IMR-90 (cell line): Measurements from ENCODE around the gene CWC22. TPM values are rescaled to one million over a fixed set of nuclear protein-coding genes. Genes with fewer than 3 reads are reported as not detected.

Source experiments
- ATAC-seq: fragments of 200-7000 bp; cut with Tn5 transposase; 2 replicates; pipeline ENCODE4 v1.9.1; 2020; ENCODE audit warnings: low read depth, mild to moderate bottlenecking, moderate library complexity
- BruUV-seq: library from RNA; stranded (reverse); fragments of 400-500 nt; replicated peaks from 2 replicates; lab custom pipeline; 2021; lab: Mats Ljungman, UMichigan
- CTCF ChIA-PET: fragments of 300-600 bp; formaldehyde crosslinking; extraction: SDS; loops from one replicate; lab custom pipeline; 2021; ENCODE audit warnings: antibody characterized with exemption; lab: Yijun Ruan, JAX
- POLR2A ChIA-PET: fragments of 300-600 bp; sonication (Branson Sonifier 250); formaldehyde crosslinking; loops from one replicate; lab custom pipeline; 2022; ENCODE audit warnings: antibody characterized with exemption; ENCODE audit not compliant: unreplicated experiment; lab: Charles Lee
- DNase-seq: peaks from one replicate; pipeline ENCODE4 v3.0.0; 2013
- H2AFZ ChIP-seq: replicated peaks from 2 replicates; pipeline ENCODE3; 2013; ENCODE audit warnings: low read length, mild to moderate bottlenecking; ENCODE audit not compliant: poor library complexity
- H2AK5ac ChIP-seq: 2 replicates; pipeline ENCODE4 v1.6.1; 2013; ENCODE audit warnings: low read depth, low read length, inconsistent platforms
- H2AK9ac ChIP-seq: replicated peaks from 2 replicates; pipeline ENCODE3; 2013; ENCODE audit warnings: mild to moderate bottlenecking, low read depth, low read length, moderate library complexity; ENCODE audit not compliant: poor library complexity
- H2BK120ac ChIP-seq: 2 replicates; pipeline ENCODE4 v1.6.1; 2013; ENCODE audit warnings: low read depth, low read length, inconsistent platforms
- H2BK15ac ChIP-seq: 3 replicates; pipeline ENCODE4 v1.6.1; 2013; ENCODE audit warnings: low read depth, low read length, inconsistent platforms
- H2BK20ac ChIP-seq: 2 replicates; pipeline ENCODE4 v1.6.1; 2013; ENCODE audit warnings: low read depth, mild to moderate bottlenecking, inconsistent platforms, low read length, moderate library complexity
- H2BK5ac ChIP-seq: 2 replicates; pipeline ENCODE4 v1.6.1; 2013; ENCODE audit warnings: mild to moderate bottlenecking, low read depth, low read length, inconsistent platforms; ENCODE audit not compliant: poor library complexity, severe bottlenecking
- H3K14ac ChIP-seq: replicated peaks from 2 replicates; pipeline ENCODE4 v1.6.1; 2013; ENCODE audit warnings: low read depth, low read length, inconsistent platforms
- H3K18ac ChIP-seq: 2 replicates; pipeline ENCODE4 v1.6.1; 2013; ENCODE audit warnings: low read depth, low read length, control low read depth
- H3K23ac ChIP-seq: 2 replicates; pipeline ENCODE4 v1.6.1; 2013; ENCODE audit warnings: low read depth, low read length, inconsistent platforms
- H3K27ac ChIP-seq: 2 replicates; pipeline ENCODE4 v1.5.1; 2013; ENCODE audit warnings: mild to moderate bottlenecking, control low read depth, low read length; ENCODE audit not compliant: insufficient read depth
- H3K27me3 ChIP-seq: 2 replicates; pipeline ENCODE4 v1.6.1; 2013; ENCODE audit warnings: low read length; ENCODE audit not compliant: control insufficient read depth, insufficient read depth
- H3K36me3 ChIP-seq: 2 replicates; pipeline ENCODE4 v1.6.1; 2013; ENCODE audit warnings: low read length, mixed read lengths; ENCODE audit not compliant: control insufficient read depth, insufficient read depth
- H3K4ac ChIP-seq: 2 replicates; pipeline ENCODE4 v1.6.1; 2013; ENCODE audit warnings: low read depth, low read length, inconsistent platforms
- H3K4me1 ChIP-seq: 2 replicates; pipeline ENCODE4 v1.6.1; 2013; ENCODE audit warnings: low read length, mixed read lengths; ENCODE audit not compliant: control insufficient read depth, insufficient read depth
- H3K4me2 ChIP-seq: 2 replicates; pipeline ENCODE4 v1.6.1; 2013; ENCODE audit warnings: low read depth, mild to moderate bottlenecking, control low read depth, low read length, moderate library complexity
- H3K4me3 ChIP-seq: 2 replicates; pipeline ENCODE4 v1.5.1; 2013; ENCODE audit warnings: low read depth, mild to moderate bottlenecking, control low read depth, low read length, moderate library complexity; ENCODE audit not compliant: insufficient read depth
- H3K56ac ChIP-seq: 2 replicates; pipeline ENCODE4 v1.6.1; 2013; ENCODE audit warnings: low read length, inconsistent platforms; ENCODE audit not compliant: insufficient read depth; ENCODE audit errors: extremely low read depth
- H3K79me1 ChIP-seq, 2 experiments: 2 replicates each; pipeline ENCODE4 v1.6.1; 2013; ENCODE audit warnings: low read length in 2 of 2, inconsistent platforms in 1 of 2, low read depth in 1 of 2
- H3K9ac ChIP-seq: 2 replicates; pipeline ENCODE4 v1.6.1; 2013; ENCODE audit warnings: low read depth, low read length, control low read depth
- H3K9me1 ChIP-seq: 2 replicates; pipeline ENCODE4 v1.6.1; 2013; ENCODE audit warnings: low read length, inconsistent platforms; ENCODE audit not compliant: insufficient read depth
- H3K9me3 ChIP-seq: 2 replicates; pipeline ENCODE4 v1.6.1; 2013; ENCODE audit warnings: low read length; ENCODE audit not compliant: control insufficient read depth, insufficient read depth
- H4K20me1 ChIP-seq: 2 replicates; pipeline ENCODE4 v1.6.1; 2013; ENCODE audit warnings: low read length, inconsistent platforms; ENCODE audit not compliant: insufficient read depth
- H4K5ac ChIP-seq: 2 replicates; pipeline ENCODE4 v1.6.1; 2013; ENCODE audit warnings: mild to moderate bottlenecking, low read depth, low read length, control low read depth
- H4K8ac ChIP-seq, 2 experiments: 2 replicates each; pipeline ENCODE4 v1.6.1; 2013; ENCODE audit warnings: low read depth in 2 of 2, low read length in 2 of 2, control low read depth in 1 of 2, inconsistent platforms in 1 of 2
- H4K91ac ChIP-seq: 2 replicates; pipeline ENCODE4 v1.6.1; 2013; ENCODE audit warnings: low read depth, low read length, inconsistent platforms; ENCODE audit not compliant: insufficient read depth
- BHLHE40 ChIP-seq: fragments of 150-350 bp; IDR thresholded peaks from 2 replicates; pipeline ENCODE4 v1.6.1; 2016; ENCODE audit warnings: mild to moderate bottlenecking, low read depth, low read length
- CEBPB ChIP-seq: IDR thresholded peaks from 2 replicates; pipeline ENCODE4 v1.6.1; 2012; ENCODE audit warnings: low read depth, low read length, improper control_type of control experiment
- CHD1 ChIP-seq: IDR thresholded peaks from 2 replicates; pipeline ENCODE4 v1.6.1; 2012; ENCODE audit warnings: low read depth, low read length, improper control_type of control experiment
- CTCF ChIP-seq: conservative IDR thresholded peaks from 2 replicates; pipeline ENCODE4 v1.5.1; 2012; ENCODE audit warnings: mild to moderate bottlenecking, low read depth, low read length, improper control_type of control experiment
- ELK1 ChIP-seq: fragments of 150-350 bp; IDR thresholded peaks from 2 replicates; pipeline ENCODE4 v1.6.1; 2016; ENCODE audit warnings: low read depth, mild to moderate bottlenecking, low read length, moderate library complexity, borderline replicate concordance
- MAFK ChIP-seq: IDR thresholded peaks from 2 replicates; pipeline ENCODE4 v1.6.1; 2012; ENCODE audit warnings: low read depth, low read length, improper control_type of control experiment
- MXI1 ChIP-seq: IDR thresholded peaks from 2 replicates; pipeline ENCODE4 v1.6.1; 2012; ENCODE audit warnings: low read depth, mild to moderate bottlenecking, low read length, moderate library complexity, borderline replicate concordance
- NFE2L2 ChIP-seq: fragments of 150-350 bp; IDR thresholded peaks from 2 replicates; pipeline ENCODE4 v1.6.1; 2016; ENCODE audit warnings: low read depth, mild to moderate bottlenecking, low read length
- POLR2A ChIP-seq: IDR thresholded peaks from 2 replicates; pipeline ENCODE4 v1.6.1; 2012; ENCODE audit warnings: mild to moderate bottlenecking, low read depth, low read length
- RAD21 ChIP-seq: IDR thresholded peaks from 2 replicates; pipeline ENCODE4 v1.6.1; 2012; ENCODE audit warnings: low read length, improper control_type of control experiment
- RCOR1 ChIP-seq: IDR thresholded peaks from 2 replicates; pipeline ENCODE4 v1.6.1; 2012; ENCODE audit warnings: mild to moderate bottlenecking, low read length, improper control_type of control experiment; ENCODE audit not compliant: insufficient replicate concordance
- SMC3 ChIP-seq: fragments of 150-350 bp; IDR thresholded peaks from 2 replicates; pipeline ENCODE4 v1.6.1; 2016; ENCODE audit warnings: low read depth, mild to moderate bottlenecking, antibody characterized with exemption, low read length, moderate library complexity
- WGBS, 2 experiments: methylation state at CpG; one replicate each; pipeline versions ENCODE4 v1.1.5 to v1.1.7; 2013; ENCODE audit warnings: missing lambda C conversion rate in 2 of 2; ENCODE audit not compliant: insufficient read length in 1 of 2; ENCODE audit errors: extremely low coverage in 2 of 2; 5-methylcytosine and 5-hydroxymethylcytosine counted together
- dilution Hi-C: fragments of 300-500 bp; cut with HindIII; formaldehyde crosslinking; loops from one replicate; pipeline ENCODE4 v1.14.3; 2018; ENCODE audit warnings: low sequenced_read_pairs; ENCODE audit not compliant: unreplicated experiment
- in situ Hi-C: fragments of 300-500 bp; cut with MboI; formaldehyde crosslinking; loops from 3 replicates; pipeline ENCODE4 v1.14.3; 2019; ENCODE audit warnings: low sequenced_read_pairs, inconsistent platforms, mixed read lengths
- intact Hi-C: fragments of 100-400 bp; cut with micrococcal nuclease; formaldehyde crosslinking; loops from 2 replicates; pipeline ENCODE4 v1.10.0; 2022
- polyA plus RNA-seq, 3 experiments: library from polyadenylated mRNA; depleted of rRNA; stranded (reverse); fragments of >200 nt; gene quantifications; 2 replicates each; pipeline ENCODE4 v1.2.3, GENCODE V29; 2012; ENCODE audit warnings: low replicate concordance in 1 of 3
- total RNA-seq: library from RNA; depleted of rRNA; stranded (reverse); fragments of >200 nt; gene quantifications from 2 replicates; pipeline ENCODE4 v1.2.3, GENCODE V29; 2012

Gene CWC22
- total and polyA plus RNA-seq, 2 of the 4 experiments (the other 2 are of a cell fraction), result 4.5 to 17.9 TPM

GRCh38 chr2:179950391-179950790 is 56.7 kb downstream of the CWC22 start:
- Histone ChIP-seq H2BK15ac (no peak overlapping the region), H2AK9ac (no peak overlapping the region), H4K20me1 (no peaks in the 10 kb centered on the region), H3K4ac (no peak overlapping the region), H4K91ac (no peak overlapping the region), H4K5ac (no peak overlapping the region), H3K56ac (no peak overlapping the region), H3K79me1 (no peaks in the 10 kb centered on the region; a peak in 1 of 4 replicates), H2AK5ac (no peak overlapping the region), H3K4me1 (no peaks in the 10 kb centered on the region), H4K8ac (no peak overlapping the region), H3K9ac (no peak overlapping the region), H3K9me3 (no peaks in the 10 kb centered on the region), H3K4me2 (no peak overlapping the region), H3K18ac (no peak overlapping the region), H3K27ac (no peak overlapping the region), H3K9me1 (no peaks in the 10 kb centered on the region), H3K23ac (no peak overlapping the region), H2BK20ac (no peak overlapping the region), H3K36me3 (peaks cover 14% of the 10 kb centered on the region), H2AFZ (no peak overlapping the region), H3K4me3 (no peak overlapping the region), H3K27me3 (no peaks in the 10 kb centered on the region), H2BK120ac (no peak overlapping the region), H3K14ac (no peak overlapping the region), H2BK5ac (no peak overlapping the region)
- DNase-seq (no peak), ATAC-seq (no peak)
- intact Hi-C loops (no loop called here), in situ Hi-C loops (no loop called here), dilution Hi-C loops (no loop called here)
- no peak for TF ChIP-seq RCOR1
- TF ChIP-seq SMC3, result no peak
- no peak for TF ChIP-seq NFE2L2
- TF ChIP-seq MAFK, result no peak
- TF ChIP-seq CTCF, result no peak
- no peak for TF ChIP-seq CEBPB
- TF ChIP-seq BHLHE40, result no peak
- no peak for TF ChIP-seq POLR2A
- no peak for TF ChIP-seq ELK1
- TF ChIP-seq RAD21, result no peak
- no peak for TF ChIP-seq MXI1
- TF ChIP-seq CHD1, result no peak
- POLR2A ChIA-PET, result no interaction called here
- BruUV-seq, result no TSS peak
- WGBS, 2 experiments, result 100% methylated on average over 1 of the region's 5 CpGs; no CpG with 5 or more reads in 1 of the 2 experiments
- CTCF ChIA-PET, result interaction anchor here (0.7 kb wide), 1 partner anchor 127 kb away, joined by 3 read pairs; no protein-coding TSS in a partner anchor
